Stimulated activated CD4-positive, alpha-beta T cell treated with anti-CD3 and anti-CD28 coated beads, Interleukin-15, amount 100 ng/mL, for 48 hours (primary cell): ENCODE measurements around the gene ATXN10.

Experiments used
- DNase-seq, 2 donors: peaks; one replicate each; pipeline ENCODE4 v3.0.0-alpha.2; 2020; ENCODE audit warnings: low read depth in 2 of 2

Gene ATXN10

DNA sequence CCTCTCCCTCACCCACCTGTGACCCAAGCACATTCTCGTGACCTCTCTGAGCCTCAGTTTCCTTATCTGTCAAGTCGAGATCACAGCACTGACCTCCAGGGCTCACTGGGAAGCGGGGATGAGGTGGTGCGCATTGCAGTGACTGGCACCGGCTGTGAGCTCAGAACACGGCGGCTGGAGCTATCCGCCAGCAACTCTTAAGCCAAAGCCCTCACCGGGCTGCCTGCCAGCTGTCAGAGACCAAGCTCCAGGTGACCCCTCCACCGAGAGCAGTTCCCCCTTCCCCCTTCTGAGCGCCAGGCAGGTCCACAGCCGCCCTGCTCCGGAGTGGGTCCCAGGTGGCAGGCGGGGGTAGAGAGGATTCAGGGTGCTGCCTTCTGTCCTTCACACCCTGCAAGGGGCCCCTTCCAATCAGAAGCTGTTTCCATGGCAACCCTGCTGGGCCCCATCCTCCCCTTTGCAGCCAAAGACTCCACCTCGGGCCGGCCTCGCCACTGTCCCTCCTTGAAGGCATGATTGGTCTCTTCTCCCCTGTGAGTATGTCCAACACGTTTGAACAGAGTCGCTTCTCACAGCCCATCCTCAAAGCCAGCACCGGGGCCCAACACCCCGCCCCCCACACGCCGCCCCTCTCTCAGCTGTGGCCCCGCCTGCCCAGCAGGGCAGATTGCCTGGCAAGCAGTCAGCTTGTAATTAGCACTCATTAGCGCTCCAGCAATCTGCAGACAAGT lies 206.6 kb downstream of the ATXN10 start:
- no peak for DNase-seq

DNA sequence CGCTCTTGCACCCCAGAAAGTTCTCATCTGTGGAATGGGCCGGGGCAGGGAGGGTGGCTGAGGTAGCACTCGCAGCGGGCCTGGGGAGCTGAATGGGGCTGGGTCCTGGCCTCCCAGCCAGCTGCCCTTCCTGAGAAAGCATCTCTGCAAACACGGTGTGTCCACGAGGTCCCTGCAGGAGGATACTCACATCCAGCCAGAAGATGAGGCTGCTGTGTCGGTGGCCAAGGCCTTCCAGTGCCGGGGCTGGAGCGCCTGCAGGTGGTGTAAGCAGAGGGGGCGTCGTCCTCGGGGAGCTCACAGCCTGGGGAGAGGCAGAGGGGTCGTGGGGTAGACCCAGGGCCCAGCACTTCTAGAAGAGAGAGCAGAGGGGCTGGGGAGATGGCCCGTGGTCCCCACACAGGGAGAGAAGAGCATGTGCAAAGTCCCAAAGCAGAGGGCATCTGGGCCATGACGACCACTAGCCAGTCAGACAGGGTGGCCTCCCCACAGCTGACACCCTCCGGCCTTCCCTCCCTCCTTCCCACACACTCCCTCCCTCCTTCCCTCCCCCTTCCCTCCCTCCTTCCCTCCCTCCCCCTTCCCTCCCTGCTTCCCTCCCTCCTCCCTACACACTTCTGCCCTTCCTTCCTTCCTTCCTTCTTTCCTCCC lies 207.4 kb downstream of the ATXN10 start:
- DNase-seq: no peak

DNA sequence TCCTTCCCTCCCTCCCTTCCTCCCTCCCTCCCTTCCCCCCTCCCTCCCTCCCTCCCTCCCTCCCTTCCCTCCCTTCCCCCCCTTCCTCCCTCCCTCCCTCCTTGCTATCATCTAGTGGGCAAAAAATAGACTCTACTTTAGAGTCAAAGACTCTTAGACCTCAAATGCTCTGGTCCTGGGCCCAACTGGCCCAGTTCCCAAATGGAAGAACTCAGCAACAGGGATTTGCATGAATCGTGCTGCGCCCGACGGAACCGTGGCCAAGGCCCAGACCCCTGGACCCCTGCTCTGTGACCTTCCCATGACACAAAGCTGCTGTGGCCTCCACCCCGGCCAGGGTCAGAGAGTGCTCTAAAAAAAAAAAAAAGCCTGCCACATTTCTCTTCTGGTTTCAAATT lies 207.9 kb downstream of the ATXN10 start:
- DNase-seq: no peak

DNA sequence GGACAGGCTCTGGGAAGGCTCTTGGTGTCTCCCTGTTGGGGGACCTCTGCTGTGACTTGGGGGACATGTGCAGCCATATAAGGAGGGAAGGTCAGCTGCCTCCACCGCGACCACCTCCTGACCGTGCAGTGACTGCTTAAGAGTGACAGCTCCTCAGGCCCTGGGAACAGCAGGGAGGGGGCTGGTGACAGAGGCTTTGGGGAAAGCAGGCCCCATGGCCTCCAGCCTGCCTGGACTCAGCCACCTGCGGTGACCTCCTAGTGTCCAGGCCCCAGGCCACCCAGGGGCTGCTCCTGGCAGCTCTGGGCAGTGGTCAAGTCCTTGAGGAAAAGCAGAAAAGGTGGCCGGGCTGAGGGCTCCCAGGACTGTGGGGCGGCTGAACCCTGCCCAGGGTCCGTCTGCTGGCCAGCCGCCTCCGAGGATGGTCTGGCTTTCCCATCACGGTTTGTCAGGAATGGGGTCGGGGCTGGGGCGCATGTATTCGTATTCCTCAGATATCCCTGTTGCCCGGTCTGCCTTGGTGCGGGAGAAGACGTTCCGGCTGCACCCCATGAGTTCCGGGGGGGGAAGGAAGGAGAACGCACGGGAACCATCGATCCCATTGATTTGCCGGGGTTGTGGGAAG lies 208.6 kb downstream of the ATXN10 start:
- DNase-seq: no peak

DNA sequence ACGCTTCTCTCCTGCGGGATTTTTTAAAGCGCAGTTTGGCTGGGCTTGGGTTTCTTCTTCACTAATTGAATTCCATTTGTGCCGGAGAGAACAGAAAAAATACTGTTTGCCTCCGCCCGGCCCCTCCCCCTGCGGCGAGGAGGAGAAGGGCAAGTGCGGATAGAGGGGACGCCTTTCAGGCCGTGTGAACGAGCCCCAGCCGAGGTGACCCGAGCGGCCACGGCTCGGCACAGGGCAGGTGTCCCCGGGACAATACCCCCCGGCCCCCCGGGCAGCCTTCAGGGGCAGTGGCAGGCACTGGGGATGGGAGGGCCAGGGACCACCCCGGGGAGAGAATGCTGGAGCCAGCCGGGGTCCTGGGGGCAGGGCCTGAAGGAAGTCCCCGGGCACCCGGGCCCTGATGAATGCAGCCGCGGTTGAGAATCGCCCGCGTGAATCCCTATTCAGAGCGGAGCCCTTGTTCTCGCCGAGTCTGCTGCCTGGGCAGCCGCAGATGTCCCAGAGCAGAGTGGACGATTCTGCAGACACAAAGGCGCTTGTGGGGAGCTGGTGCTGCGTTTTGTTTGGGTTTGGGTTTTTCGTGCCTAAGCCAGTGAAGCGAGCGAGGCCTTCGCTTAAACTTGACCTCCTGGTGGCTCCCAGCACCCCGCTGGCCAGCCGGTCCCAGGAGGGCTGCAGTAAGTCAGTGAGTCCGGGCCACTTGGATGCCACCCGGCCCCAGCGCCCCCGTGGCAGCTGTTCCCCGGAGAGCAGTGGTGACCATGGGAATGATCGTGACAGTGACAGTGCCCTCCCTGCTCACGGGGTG lies 209.3 kb downstream of the ATXN10 start:
- DNase-seq: no peak

DNA sequence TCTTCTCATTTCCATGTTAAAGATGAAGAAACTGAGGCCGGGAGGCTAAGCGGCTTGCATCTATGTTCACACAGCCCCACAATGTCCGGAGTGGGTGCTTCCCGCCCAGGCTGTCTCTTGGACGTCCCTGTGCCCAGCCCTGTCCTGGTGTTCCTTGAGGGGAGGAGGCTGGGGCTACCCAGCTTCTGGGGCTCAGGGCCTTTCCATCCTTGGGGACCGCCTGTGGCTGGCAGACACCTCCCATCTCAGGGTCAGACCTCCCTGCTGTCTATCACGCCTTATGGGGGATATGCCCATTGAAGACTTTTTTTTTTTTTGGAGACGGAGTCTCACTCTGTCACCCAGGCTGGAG lies 209.9 kb downstream of the ATXN10 start:
- DNase-seq: no peak

DNA sequence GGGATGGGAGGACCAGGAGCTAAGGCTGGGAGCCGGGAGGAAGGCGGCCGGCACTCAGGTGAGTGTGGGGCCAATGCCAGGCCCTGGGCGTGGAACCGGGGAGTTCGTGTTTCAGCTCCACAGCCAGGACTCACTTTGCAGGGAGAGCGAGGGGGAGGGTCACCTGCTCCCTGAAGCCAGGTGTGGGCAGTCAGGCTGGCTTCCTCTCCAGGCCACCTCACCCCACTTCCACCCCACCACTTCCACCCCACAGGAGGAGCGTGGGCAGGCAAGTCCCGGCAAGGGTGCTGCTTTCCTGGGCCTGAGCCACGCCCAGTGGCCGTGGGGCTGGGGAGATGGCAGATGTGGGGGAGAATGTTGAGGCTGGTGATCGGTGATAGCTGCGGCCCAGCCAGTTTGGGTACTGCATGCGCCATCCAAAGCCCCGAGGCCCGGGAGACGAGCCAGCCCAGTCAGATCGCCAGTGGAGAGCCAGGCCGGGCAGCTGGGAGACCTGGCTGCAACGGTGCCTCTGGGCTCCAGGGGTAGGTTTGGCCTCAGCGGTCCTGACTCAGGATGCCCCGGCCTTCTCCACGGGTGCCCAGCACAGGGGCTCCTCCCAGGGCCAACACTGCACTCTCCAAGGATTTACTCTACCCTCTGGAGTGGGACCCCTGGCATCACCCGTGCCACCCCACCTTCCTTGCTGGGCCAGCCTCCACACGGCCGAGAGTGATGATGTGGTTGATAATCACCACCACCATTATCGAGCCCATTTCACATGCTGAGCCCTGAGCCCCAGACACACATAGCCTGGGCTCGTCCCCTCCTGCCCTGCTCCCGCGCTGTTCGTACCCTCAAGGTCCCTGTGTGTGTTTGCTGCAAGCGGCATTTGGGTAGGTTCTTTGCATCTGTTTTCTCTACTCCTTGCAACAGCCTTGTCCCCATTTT lies 211.5 kb downstream of the ATXN10 start:
- no peak for DNase-seq

DNA sequence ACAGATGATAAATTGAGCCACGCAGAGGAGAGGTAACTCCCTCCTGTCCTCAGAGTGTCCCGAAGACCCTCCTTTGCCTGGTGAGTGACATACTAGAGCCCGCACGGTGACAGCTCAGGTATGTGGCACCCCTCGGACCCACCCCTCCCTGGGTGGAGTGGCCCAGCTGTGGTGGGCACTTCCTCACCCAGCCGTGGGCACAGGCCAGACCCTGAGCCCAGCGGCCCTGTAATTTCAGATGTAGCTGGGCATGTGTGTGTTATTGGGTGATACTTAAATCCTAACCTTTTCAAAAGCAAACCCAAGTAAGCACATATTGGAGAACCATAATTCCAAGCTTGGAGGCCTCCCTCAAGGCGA lies 212.2 kb downstream of the ATXN10 start:
- DNase-seq: no peak

DNA sequence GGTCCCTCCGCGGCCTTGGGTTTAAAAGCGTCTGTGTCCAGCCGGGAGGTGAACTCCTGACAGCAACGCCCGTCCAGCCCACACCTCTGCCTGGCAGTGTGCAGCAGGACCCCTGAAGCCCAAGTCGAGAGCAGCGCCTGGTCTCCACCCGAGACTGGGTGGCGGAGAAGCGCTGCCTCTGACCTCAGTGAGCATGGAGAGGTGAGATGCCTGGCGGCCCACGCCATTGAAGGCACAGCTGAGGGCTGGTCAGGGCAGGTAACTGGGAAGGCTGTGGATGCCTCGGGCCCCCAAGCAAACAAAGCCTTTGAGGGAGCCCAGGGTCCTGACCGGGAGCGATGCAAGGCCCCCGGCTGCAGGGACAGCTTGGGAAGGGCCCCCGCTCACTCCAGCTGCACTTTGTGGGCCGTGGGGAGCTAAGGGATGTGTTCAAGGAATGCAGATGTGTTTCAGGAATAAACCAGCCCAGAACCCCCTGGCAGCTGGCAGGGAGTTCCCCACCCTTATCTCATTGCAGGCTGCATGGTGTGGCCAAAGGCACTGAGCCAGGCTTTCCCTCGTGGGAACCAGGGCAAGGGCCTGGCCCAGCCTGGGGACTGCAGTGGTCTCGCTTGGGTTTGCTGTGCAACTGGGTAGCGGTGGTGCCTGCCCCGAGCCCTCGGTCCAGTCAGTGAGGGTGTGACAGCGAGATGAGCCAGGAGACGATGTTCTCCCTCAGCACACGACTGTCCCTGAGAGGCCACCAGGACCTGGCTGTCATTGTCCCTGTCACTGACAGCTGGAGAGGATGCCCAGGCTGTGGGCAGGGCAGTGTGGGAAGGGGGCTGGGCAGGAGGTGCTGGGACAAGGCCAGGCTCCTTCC lies 212.8 kb downstream of the ATXN10 start:
- DNase-seq: no peak

DNA sequence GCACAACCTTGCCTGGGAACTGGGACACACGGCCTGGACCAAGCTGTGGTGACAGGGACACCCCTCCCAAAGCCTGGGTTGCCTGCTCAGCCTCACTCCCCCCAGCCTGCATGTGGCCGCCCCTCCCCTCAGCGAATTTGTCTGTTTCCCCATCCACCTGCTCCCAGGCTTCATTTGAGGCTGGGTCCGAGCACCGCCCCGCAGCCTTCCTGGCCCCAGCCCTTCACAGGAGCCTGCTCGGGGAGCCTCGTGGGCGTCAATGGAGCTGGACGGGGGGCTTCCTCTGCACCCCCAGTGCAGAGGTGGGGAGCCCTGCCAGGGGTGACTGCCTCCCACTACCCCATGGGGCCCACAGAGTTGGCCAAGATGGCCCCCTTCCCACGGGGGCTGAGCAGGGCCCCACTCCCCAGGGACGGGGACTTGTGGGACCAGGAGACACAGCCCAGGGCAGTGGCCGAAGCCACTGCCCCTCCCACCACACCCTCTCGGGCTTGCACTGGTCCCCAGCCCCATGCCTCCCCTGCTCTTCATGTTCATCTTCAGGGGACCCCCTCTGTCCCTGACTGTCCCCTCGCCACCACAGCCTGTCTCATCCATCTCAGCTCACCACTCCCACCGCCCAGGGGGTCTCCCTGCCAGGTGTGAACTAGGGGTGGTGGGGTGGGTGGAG lies 213.7 kb downstream of the ATXN10 start:
- DNase-seq: no peak

DNA sequence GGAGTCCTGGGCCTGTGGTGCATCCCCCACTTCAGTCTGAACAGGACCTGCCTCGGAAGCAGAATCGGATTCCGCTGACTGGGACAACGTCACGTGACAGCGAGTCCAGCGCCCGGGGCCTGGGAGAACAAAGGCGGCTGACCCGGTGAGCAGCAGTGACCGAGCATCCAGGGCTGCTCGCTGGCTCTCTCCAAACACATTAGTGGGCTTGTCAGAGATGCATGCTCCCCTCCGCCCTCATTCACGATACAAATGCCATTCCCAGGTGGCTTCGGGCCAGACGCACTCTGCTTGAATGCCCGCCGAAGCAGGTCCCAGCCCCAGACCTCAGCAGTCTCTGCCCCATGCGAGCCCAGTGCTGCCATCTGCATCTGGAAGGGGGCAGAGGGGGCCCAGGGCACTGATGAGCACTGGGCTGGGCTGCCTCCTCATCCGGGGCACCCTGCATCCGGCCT lies 214.3 kb downstream of the ATXN10 start:
- DNase-seq: no peak

DNA sequence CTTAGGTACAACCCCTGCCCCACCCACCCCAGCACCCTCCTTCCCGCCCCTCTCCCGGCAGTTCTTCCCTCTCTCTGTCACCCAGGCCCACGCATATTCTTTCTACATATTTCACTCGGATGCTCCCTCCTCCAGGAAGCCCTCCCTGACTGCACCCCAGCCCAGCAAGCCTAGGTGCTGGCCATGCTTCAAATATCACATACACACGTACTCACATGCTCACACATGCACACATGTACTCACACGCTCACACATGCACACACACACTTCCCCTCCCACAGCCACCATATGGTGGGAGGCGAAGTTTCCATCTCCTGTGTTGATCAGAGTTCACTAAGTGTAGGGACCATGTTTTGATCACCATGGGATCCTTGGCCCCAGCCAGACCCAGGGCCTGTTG lies 214.9 kb downstream of the ATXN10 start:
- DNase-seq: no peak

DNA sequence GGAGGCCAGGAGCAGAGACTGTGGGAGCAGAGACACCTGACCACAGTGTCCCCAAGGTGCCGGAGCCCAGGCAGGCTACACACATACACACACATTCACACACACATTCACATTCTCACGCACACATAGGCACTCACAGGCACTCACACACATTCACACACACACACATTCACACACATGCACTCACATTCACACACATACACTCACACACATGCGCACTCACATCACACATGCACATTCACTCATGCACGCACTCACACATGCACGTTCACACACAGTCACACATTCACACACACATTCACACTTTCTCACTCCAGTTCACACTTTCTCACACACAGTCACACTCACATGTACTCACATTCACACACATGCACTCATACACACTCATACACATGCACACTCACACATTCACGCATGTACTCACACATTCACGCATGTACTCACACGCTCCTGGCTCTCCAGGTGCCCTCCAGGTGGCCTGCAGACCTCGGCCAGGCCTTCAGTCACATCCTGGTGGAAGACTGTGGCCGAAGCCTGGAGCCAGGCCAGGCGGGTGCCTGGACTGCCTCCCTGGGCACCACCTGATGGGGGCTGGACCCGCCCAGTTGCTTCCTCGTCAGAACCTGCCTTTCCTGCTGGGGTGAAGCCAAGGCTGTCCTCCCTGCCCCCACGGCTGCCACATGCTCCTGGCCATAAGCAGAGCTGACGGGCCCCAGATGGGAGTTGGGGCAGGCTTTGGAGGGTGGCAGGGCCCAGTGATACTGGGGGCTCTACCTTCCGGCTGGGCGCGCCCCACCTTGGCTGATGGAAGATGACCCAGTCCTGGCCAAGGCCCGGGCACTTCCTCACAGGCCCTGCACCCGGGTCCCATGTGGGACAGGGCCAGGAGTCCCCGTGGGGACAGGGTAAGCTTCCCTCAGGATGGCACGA lies 215.8 kb downstream of the ATXN10 start:
- DNase-seq: no peak

DNA sequence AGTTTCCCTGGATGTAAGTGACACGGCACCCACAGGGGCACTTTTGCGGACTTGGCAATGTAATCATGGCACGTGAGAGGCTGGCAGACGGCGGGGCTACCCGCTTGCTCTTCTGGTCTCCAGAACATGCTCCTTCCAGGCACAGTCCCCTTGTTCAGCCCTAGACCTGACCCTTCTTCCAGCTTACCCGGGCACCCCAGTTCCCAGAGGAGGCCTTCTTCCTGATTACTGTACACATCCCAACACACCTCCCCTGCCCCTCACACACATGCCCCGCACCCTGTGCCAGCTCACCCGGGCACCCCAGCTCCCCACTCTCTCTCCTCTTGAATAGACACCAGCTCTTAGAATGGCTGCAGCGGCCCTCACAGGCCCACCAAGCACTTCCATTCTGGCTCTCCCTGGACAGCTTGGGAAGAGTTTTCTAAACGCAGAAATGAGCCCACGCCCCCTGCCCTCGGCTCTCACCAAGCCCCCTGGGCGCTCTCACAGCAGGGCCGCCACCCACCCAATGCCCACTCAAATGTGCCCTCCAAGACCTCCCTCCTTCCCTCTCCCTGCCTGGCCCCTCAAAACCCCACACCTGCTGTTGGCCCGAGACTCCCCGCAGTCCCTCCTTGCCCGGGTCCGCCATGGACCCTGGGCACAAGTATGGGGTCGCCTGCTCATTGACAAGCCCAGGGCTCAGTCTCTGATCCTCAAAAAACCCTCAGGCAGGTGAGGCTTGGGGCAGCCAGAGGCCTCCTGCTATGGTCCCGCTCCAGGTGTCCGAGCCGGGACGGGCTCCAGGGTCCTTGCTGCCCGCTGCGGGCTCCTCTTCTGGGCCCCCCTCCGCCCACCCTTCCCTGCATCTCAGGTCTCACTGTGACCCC lies 216.8 kb downstream of the ATXN10 start:
- DNase-seq: no peak

DNA sequence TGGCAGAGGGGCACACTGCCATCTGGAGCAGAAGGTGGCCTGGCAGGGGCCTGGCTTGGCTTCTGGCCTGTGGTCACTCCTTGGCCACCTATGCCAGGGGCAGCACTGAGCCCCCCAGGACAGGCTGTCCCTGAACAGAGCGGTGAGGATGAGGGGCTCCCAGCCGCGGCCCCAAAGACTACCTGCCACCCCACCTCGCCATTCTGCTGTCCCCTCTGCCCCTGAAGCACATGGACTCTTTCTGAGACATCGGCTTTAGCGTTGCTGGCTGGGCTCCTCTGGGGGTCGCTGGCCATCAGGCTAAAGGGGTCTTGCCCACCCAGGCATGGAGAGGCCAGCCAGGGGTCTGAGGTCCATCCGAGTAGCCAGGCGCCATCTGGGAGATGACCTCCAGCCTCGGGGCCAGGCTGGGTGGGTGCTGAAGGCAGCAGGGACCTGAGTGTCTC lies 217.5 kb downstream of the ATXN10 start:
- DNase-seq: no peak

DNA sequence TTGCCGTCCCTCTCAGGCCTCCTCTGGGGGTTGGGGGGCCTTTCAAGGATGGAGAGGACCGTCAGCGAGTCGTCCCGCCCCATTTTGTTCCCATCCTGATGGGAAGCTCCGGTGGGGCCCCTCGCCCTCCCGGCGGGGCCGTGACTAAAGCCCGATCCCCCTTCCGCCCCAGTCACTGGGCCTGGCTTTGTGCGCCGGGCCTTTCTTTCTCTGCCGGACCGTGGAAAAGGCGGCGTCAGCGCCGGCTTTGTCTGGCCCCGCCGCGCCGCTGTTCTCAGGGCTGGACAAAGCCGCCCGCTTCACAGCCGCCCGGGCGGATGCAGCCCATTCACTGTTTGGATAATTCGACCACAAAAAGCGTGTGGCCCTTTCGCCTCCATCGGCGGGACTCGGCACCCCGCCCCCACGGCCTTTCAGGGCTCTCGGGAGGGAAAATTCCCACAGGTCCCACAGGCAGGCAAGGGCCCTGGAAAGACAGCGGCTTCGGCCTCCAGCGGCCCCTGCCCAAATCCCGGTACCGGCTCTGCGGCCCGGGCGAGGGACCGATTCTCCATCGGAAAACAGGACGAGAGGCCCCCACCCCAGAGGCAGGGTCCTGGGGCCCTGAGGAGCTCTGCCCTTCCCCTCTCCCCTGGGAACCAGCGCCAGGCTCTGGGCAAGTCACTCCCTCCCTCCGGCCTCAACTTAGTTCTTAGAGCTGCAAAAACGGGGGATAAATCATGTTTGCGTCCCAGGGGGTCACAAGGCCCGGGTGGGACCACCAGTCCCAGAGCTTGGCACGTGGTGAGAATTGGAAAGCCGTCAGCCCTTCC lies 218.1 kb downstream of the ATXN10 start:
- no peak for DNase-seq

DNA sequence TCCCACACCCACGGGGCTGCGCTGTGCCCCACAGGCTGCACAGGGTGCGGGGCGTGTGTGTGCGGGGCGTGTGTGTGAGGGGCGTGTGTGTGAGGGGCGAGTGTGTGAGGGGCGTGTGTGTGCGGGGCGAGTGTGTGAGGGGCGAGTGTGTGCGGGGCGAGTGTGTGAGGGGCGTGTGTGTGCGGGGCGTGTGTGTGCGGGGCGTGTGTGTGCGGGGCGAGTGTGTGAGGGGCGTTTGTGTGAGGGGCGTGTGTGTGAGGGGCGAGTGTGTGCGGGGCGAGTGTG lies 218.7 kb downstream of the ATXN10 start:
- DNase-seq: no peak
